Smooth muscle cell (in vitro differentiated cells): ENCODE data around the gene RFX7. TPM values are rescaled to one million over a fixed set of nuclear protein-coding genes. Genes with fewer than 3 reads are reported as not detected.
"Not testable (repeated sequence)": the region's sequence is repeated elsewhere in the genome, so short reads cannot be mapped to it uniquely, and the experiment has no call there.

Experiments used
- DNase-seq: peaks from one replicate; lab custom pipeline; 2025; ENCODE audit not compliant: unreplicated experiment; lab: John Stamatoyannopoulos, UW
- H2AFZ ChIP-seq: fragments of 200-600 bp; sonication (generic); 2 replicates; pipeline ENCODE4 v1.6.0; 2016; ENCODE audit warnings: antibody characterized with exemption, low read depth, mild to moderate bottlenecking
- H3F3A ChIP-seq: fragments of 200-600 bp; sonication (generic); 2 replicates; pipeline ENCODE4 v1.6.0; 2017; ENCODE audit warnings: antibody characterized with exemption, low read depth
- H3K27ac ChIP-seq: fragments of 200-600 bp; sonication (generic); 2 replicates; pipeline ENCODE4 v1.5.1; 2016; ENCODE audit warnings: low read depth, mild to moderate bottlenecking
- H3K27me3 ChIP-seq: fragments of 200-600 bp; sonication (generic); 2 replicates; pipeline ENCODE4 v1.6.1; 2016; ENCODE audit warnings: low read depth, mild to moderate bottlenecking
- H3K36me3 ChIP-seq: fragments of 200-600 bp; sonication (generic); 2 replicates; pipeline ENCODE4 v1.5.1; 2016; ENCODE audit warnings: low read depth
- H3K4me1 ChIP-seq: fragments of 200-600 bp; sonication (generic); 2 replicates; pipeline ENCODE4 v1.5.1; 2016; ENCODE audit warnings: low read depth
- H3K4me2 ChIP-seq: fragments of 200-600 bp; sonication (generic); 2 replicates; pipeline ENCODE4 v1.6.0; 2016; ENCODE audit warnings: mild to moderate bottlenecking
- H3K4me3 ChIP-seq: fragments of 200-600 bp; sonication (generic); 2 replicates; pipeline ENCODE4 v1.5.1; 2016; ENCODE audit warnings: mild to moderate bottlenecking
- H3K79me2 ChIP-seq: fragments of 200-600 bp; sonication (generic); 2 replicates; pipeline ENCODE4 v1.6.0; 2016; ENCODE audit warnings: low read depth, mild to moderate bottlenecking
- H3K9ac ChIP-seq: fragments of 200-600 bp; sonication (generic); 2 replicates; pipeline ENCODE4 v1.6.0; 2016; ENCODE audit warnings: low read depth
- H3K9me3 ChIP-seq: fragments of 200-600 bp; sonication (generic); replicated peaks from 2 replicates; pipeline ENCODE4 v1.5.1; 2016; ENCODE audit warnings: low read depth
- H4K20me1 ChIP-seq: fragments of 200-600 bp; sonication (generic); 2 replicates; pipeline ENCODE4 v1.6.0; 2016; ENCODE audit warnings: low read depth
- CTCF ChIP-seq: fragments of 200-600 bp; sonication (generic); IDR thresholded peaks from 2 replicates; pipeline ENCODE4 v1.5.1; 2017; ENCODE audit warnings: borderline replicate concordance, mild to moderate bottlenecking, antibody characterized with exemption; ENCODE audit not compliant: insufficient read depth, poor library complexity, severe bottlenecking
- WGBS: methylation state at CpG from one replicate; pipeline ENCODE4 v1.1.7; 2016; ENCODE audit warnings: low lambda C conversion rate; 5-methylcytosine and 5-hydroxymethylcytosine counted together
- polyA plus RNA-seq: library from polyadenylated mRNA; unstranded; fragments of >200 nt; fragmentation: Nextera tagmentation; extraction: Ambion mirVana; gene quantifications from 2 replicates; pipeline ENCODE4 v1.2.1, GENCODE V29; 2016
- total RNA-seq: library from RNA; depleted of rRNA; stranded (reverse); fragments of >200 nt; gene quantifications from 2 replicates; pipeline ENCODE4 v1.2.3, GENCODE V29; 2014

Gene RFX7
- total and polyA plus RNA-seq, 2 experiments from 2014 or later = 7.7 to 18.5 TPM

GRCh38 chr15:56286213-56286612, 42.5 kb upstream of the RFX7 start:
- H3K27me3 ChIP-seq = peaks cover 9% of the 10 kb centered on the region
- H3K4me1 ChIP-seq = no peaks in the 10 kb centered on the region
- 73% methylated on average over 3 of the region's 3 CpGs for WGBS
- TF ChIP-seq CTCF = no peak
- no peak for DNase-seq
- H3F3A ChIP-seq = no peaks in the 10 kb centered on the region
- H3K9me3 ChIP-seq = no peaks in the 10 kb centered on the region
- H3K4me2 ChIP-seq = no peak overlapping the region
- no peaks in the 10 kb centered on the region for H3K79me2 ChIP-seq
- H3K27ac ChIP-seq = no peak overlapping the region
- H2AFZ ChIP-seq = no peak overlapping the region
- no peak overlapping the region for H3K4me3 ChIP-seq
- H3K9ac ChIP-seq = no peak overlapping the region
- no peaks in the 10 kb centered on the region for H4K20me1 ChIP-seq
- H3K36me3 ChIP-seq = no peaks in the 10 kb centered on the region

GRCh38 chr15:56281145-56281544, 37.5 kb upstream of the RFX7 start:
- no peak for TF ChIP-seq CTCF
- peaks cover 20% of the 10 kb centered on the region for H3K27me3 ChIP-seq
- H3K9me3 ChIP-seq = no peaks in the 10 kb centered on the region
- no peaks in the 10 kb centered on the region for H3F3A ChIP-seq
- H3K4me2 ChIP-seq = no peak overlapping the region
- no peak overlapping the region for H3K4me3 ChIP-seq
- H3K79me2 ChIP-seq = no peaks in the 10 kb centered on the region
- H3K4me1 ChIP-seq = no peaks in the 10 kb centered on the region
- no peak overlapping the region for H3K27ac ChIP-seq
- H2AFZ ChIP-seq = no peak overlapping the region
- 73% methylated on average over 6 of the region's 6 CpGs for WGBS
- no peak overlapping the region for H3K9ac ChIP-seq
- no peaks in the 10 kb centered on the region for H3K36me3 ChIP-seq
- no peaks in the 10 kb centered on the region for H4K20me1 ChIP-seq
- DNase-seq = no peak

GRCh38 chr15:56273724-56274123, 30.0 kb upstream of the RFX7 start:
- Histone ChIP-seq H3K4me2 (no peak overlapping the region), H3K27me3 (no peaks in the 10 kb centered on the region), H4K20me1 (no peaks in the 10 kb centered on the region), H3F3A (no peaks in the 10 kb centered on the region), H3K9ac (no peak overlapping the region), H3K4me3 (no peak overlapping the region), H3K79me2 (no peaks in the 10 kb centered on the region), H3K4me1 (no peaks in the 10 kb centered on the region), H3K27ac (no peak overlapping the region), H3K36me3 (no peaks in the 10 kb centered on the region), H2AFZ (no peak overlapping the region), H3K9me3 (peaks cover 2% of the 10 kb centered on the region)
- DNase-seq = no peak
- 85% methylated on average over 3 of the region's 3 CpGs for WGBS
- no peak for TF ChIP-seq CTCF

GRCh38 chr15:56272454-56272853, 28.8 kb upstream of the RFX7 start:
- peaks cover 2% of the 10 kb centered on the region for H3K9me3 ChIP-seq
- no peaks in the 10 kb centered on the region for H3K79me2 ChIP-seq
- 79% methylated on average over 1 of the region's 1 CpG for WGBS
- H3K9ac ChIP-seq = no peak overlapping the region
- no peaks in the 10 kb centered on the region for H4K20me1 ChIP-seq
- H3F3A ChIP-seq = no peaks in the 10 kb centered on the region
- H3K36me3 ChIP-seq = no peaks in the 10 kb centered on the region
- TF ChIP-seq CTCF = no peak
- no peak for DNase-seq
- H3K27ac ChIP-seq = no peak overlapping the region
- no peak overlapping the region for H2AFZ ChIP-seq
- no peaks in the 10 kb centered on the region for H3K4me1 ChIP-seq
- no peaks in the 10 kb centered on the region for H3K27me3 ChIP-seq
- no peak overlapping the region for H3K4me2 ChIP-seq
- H3K4me3 ChIP-seq = no peak overlapping the region

- not testable (repeated sequence) for H3K36me3 ChIP-seq, H3K27ac ChIP-seq, H4K20me1 ChIP-seq, DNase-seq, H3K4me3 ChIP-seq, H3K9ac ChIP-seq, H3K4me1 ChIP-seq, H2AFZ ChIP-seq, H3K27me3 ChIP-seq, H3K79me2 ChIP-seq, H3K4me2 ChIP-seq, H3F3A ChIP-seq, H3K9me3 ChIP-seq
- WGBS = 95% methylated on average over 5 of the region's 5 CpGs
These were observed 22.8 kb upstream of the RFX7 start for GRCh38 chr15:56266465-56266864.
